ENCODE results near the gene PEF1. TPM values are rescaled to one million over a fixed set of nuclear protein-coding genes. Genes with fewer than 3 reads are reported as not detected.

Gene PEF1
- total and polyA plus RNA-seq, 2 of the 8 experiments (the other 6 are each of a cell fraction or from before 2014, with no cell fraction given), result 35.2 to 69.2 TPM

DNA sequence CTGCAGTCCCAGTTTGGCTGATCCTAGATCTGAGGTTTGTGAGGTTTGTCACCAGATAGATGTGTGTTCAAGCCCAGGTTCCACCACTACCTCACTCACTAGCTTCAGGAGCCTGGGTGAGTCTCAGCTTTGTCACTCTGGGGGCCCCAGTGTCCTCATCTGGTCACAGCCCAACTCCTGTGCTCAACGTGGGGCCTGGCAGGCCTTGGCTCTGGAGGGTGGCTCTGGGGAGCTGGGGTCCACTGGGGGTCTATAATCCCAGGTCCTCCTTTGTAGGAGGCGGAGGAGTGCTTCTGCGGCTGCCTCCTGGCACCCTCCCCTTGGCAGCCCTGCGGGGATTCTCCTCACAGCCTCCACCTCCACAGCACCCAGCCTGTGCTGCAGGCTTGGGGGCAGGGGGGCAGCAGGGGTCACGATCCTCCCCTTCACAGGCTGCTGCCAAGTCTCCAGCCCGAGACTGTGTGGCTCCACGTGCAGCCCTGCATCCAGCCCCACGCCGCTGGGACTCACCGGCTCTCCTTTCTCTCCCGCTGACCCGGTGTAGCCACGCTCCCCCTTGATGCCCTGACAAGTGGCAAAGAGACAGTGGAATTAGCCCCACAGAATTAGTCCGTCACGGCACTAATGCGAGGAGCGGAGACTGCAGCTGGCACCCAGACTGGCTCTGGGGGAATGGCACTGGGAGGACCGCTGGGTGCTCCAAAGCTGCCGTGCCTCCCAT lies 22.5 kb upstream of the PEF1 start:
- H3K23ac ChIP-seq (ENCODE audit: insufficient read length), result no peak overlapping the region
- H3K23me2 ChIP-seq (ENCODE audit: low read depth, low read length), result no peaks in the 10 kb centered on the region
- no peak overlapping the region for H4K8ac ChIP-seq (ENCODE audit: extremely low read depth, insufficient read depth, low read length)
- no peak overlapping the region for H3K27ac ChIP-seq (ENCODE audit: low read depth, low read length)
- H3K4me2 ChIP-seq (ENCODE audit: insufficient read depth in 1 of 2, low read depth in 2 of 2, low read length in 2 of 2), result no peak overlapping the region; a peak in 1 of 4 replicates
- no peak for FAIRE-seq
- H2BK120ac ChIP-seq (replicated peaks; ENCODE audit: low read depth, low read length), result no peak overlapping the region
- H3K79me1 ChIP-seq (ENCODE audit: low read depth, low read length), result no peaks in the 10 kb centered on the region
- H3K4me1 ChIP-seq (replicated peaks in 1 of 4; ENCODE audit: control insufficient read depth in 3 of 4, insufficient read depth in 4 of 4, low read length in 3 of 4), result peaks cover 0 to 13% (median 8%) of the 10 kb centered on the region in 4 experiments; a peak in 5 of 7 replicates
- no peak overlapping the region for H3K56ac ChIP-seq (replicated peaks; ENCODE audit: insufficient read length, low read depth, low read length)
- no peaks in the 10 kb centered on the region for H4K20me1 ChIP-seq (replicated peaks in 1 of 2; ENCODE audit: control insufficient read depth in 1 of 2, insufficient read depth in 2 of 2, low read length in 2 of 2)
- WGBS, 2 experiments (ENCODE audit: extremely low coverage in 1 of 2, insufficient coverage in 1 of 2, insufficient read length in 1 of 2, insufficient replicate concordance in 2 of 2, low coverage in 1 of 2, low lambda C conversion rate in 2 of 2, missing lambda C conversion rate in 1 of 2), result 86% methylated on average over 15 of the region's 19 CpGs; no CpG with 5 or more reads in 1 of the 2 experiments
- no peak overlapping the region for H3K18ac ChIP-seq (ENCODE audit: extremely low read depth, low read length)
- no peak overlapping the region for H4K91ac ChIP-seq (replicated peaks; ENCODE audit: insufficient read length, low read length)
- no peak overlapping the region; a peak in 1 of 7 replicates for H3K9ac ChIP-seq (replicated peaks in 1 of 4; ENCODE audit: extremely low read depth in 1 of 4, low read depth in 3 of 4, low read length in 3 of 4)
- no peak overlapping the region for H2BK12ac ChIP-seq (ENCODE audit: low read depth, low read length)
- no peak overlapping the region for H2BK15ac ChIP-seq (ENCODE audit: low read length)
- no peak overlapping the region for H2BK20ac ChIP-seq (ENCODE audit: low read length)
- TF ChIP-seq EZH2 (IDR thresholded peaks at IDR 0.05; ENCODE audit: low read depth, low read length, severe bottlenecking), result no peak
- no peak for TF ChIP-seq RFX5 (IDR thresholded peaks at IDR 0.05; ENCODE audit: borderline replicate concordance, low read depth, low read length)
- no peak for TF ChIP-seq POLR2AphosphoS5 (IDR thresholded peaks at IDR 0.05; ENCODE audit: low read depth, low read length)
- TF ChIP-seq BACH1 (IDR thresholded peaks at IDR 0.05; ENCODE audit: low read length), result no peak
- TF ChIP-seq ATF3 (IDR thresholded peaks at IDR 0.05; ENCODE audit: insufficient read depth, low read depth, low read length), result no peak
- TF ChIP-seq RNF2 (IDR thresholded peaks at IDR 0.05; ENCODE audit: borderline replicate concordance, low read depth, low read length, missing control alignments, poor library complexity, severe bottlenecking), result no peak
- TF ChIP-seq, protein P1, sequence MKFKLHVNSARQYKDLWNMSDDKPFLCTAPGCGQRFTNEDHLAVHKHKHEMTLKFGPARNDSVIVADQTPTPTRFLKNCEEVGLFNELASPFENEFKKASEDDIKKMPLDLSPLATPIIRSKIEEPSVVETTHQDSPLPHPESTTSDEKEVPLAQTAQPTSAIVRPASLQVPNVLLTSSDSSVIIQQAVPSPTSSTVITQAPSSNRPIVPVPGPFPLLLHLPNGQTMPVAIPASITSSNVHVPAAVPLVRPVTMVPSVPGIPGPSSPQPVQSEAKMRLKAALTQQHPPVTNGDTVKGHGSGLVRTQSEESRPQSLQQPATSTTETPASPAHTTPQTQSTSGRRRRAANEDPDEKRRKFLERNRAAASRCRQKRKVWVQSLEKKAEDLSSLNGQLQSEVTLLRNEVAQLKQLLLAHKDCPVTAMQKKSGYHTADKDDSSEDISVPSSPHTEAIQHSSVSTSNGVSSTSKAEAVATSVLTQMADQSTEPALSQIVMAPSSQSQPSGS (IDR thresholded peaks at IDR 0.05; ENCODE audit: low read length), result no peak
- TF ChIP-seq EGR1 (IDR thresholded peaks at IDR 0.05; ENCODE audit: borderline replicate concordance, low read depth, low read length), result no peak
- no peaks in the 10 kb centered on the region for H3K36me3 ChIP-seq (ENCODE audit: control insufficient read depth in 2 of 4, insufficient read depth in 4 of 4, low read length in 3 of 4)
- H2AK5ac ChIP-seq (ENCODE audit: low read depth, low read length), result no peak overlapping the region
- DNase-seq (ENCODE audit: low read depth in 1 of 2, low spot score in 2 of 2), result no peak
- no peaks in the 10 kb centered on the region for H3K79me2 ChIP-seq (ENCODE audit: control insufficient read depth in 1 of 2, insufficient read depth in 2 of 2, low read length in 2 of 2)
- no peak overlapping the region for H4K5ac ChIP-seq (ENCODE audit: insufficient read length, low read depth, low read length)
- H3K9me3 ChIP-seq (ENCODE audit: insufficient read depth in 2 of 2, low read depth in 1 of 2, low read length in 1 of 2), result no peaks in the 10 kb centered on the region
- H2AFZ ChIP-seq (ENCODE audit: low read length), result no peak overlapping the region
- H3K4me3 ChIP-seq (ENCODE audit: extremely low read depth in 1 of 4, insufficient read depth in 2 of 4, low read depth in 3 of 4, low read length in 4 of 4), result no peak overlapping the region
- POLR2A ChIA-PET (ENCODE audit: partially characterized antibody), result interaction anchor here (0.8 to 1.8 kb wide), 4 partner anchors 11 to 278 kb away, joined by 3 to 5 read pairs (median 4); no protein-coding TSS in a partner anchor
- H3K27me3 ChIP-seq (replicated peaks in 1 of 4; ENCODE audit: control insufficient read depth in 3 of 4, extremely low read depth in 1 of 4, insufficient read depth in 3 of 4, low read length in 3 of 4), result no peaks in the 10 kb centered on the region
- CTCF ChIA-PET (ENCODE audit: partially characterized antibody), result interaction anchor here (1.0 to 19.3 kb wide), 9 partner anchors 14 to 123 kb away, joined by 3 to 370 read pairs (median 80); partner anchors contain the start of gene COL16A1
- H3K14ac ChIP-seq (ENCODE audit: insufficient read length), result no peak overlapping the region
- no peak overlapping the region for H3K4ac ChIP-seq (replicated peaks; ENCODE audit: insufficient read length, low read depth, low read length)
- H2BK5ac ChIP-seq (ENCODE audit: low read depth, low read length), result no peak overlapping the region; the same call in 1 of the 2 replicates
